Measurements from ENCODE around the gene GALR2.

The GALR2 gene

GRCh38 chr17:76080768-76081287, 6.2 kb downstream of the GALR2 start:
- no peak for DNase-seq

GRCh38 chr17:76081295-76082210, 7.0 kb downstream of the GALR2 start:
- DNase-seq, result no peak

DNA sequence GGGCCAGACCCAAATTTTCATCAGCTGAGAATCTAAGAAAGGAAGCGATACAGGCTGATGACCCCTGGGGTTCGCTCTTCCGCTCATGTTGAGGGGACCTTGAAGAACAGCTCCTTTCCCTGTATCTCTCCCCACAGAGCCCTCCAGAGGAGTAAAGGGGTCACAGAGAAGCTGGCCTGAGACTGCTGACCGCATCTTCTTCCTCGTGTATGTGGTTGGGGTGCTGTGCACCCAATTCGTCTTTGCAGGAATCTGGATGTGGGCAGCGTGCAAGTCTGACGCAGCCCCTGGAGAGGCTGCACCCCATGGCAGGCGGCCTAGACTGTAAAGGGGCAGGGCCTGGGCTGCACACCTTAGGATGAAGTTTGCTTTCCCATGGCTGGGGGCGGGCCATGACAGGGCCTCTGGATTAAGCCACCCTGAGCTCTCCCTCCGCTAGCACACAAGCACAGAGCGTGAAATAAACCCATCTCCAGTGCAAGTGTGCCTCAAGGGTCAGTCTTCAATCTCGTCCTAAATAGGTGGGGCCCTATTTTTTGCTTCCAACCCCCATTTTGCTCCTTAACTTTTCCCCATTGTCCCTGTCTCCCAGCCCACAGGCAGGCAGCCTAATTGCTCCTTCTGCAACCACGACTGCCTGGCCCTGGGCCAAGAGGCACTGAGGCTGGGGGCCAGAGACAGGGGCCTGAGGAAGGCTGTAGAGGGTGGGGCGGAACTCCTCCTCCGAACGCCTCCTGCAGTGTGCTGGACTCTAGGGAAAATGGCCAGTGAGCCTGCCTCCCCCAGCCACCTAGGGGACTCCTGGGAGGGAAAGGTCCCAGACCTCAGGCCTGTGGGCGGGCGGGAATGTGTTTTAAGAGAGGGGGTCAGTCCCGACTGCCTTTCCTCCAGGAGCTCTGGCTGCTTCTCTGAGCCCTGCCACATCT, 8.0 kb downstream of the GALR2 start:
- DNase-seq, result no peak

DNA sequence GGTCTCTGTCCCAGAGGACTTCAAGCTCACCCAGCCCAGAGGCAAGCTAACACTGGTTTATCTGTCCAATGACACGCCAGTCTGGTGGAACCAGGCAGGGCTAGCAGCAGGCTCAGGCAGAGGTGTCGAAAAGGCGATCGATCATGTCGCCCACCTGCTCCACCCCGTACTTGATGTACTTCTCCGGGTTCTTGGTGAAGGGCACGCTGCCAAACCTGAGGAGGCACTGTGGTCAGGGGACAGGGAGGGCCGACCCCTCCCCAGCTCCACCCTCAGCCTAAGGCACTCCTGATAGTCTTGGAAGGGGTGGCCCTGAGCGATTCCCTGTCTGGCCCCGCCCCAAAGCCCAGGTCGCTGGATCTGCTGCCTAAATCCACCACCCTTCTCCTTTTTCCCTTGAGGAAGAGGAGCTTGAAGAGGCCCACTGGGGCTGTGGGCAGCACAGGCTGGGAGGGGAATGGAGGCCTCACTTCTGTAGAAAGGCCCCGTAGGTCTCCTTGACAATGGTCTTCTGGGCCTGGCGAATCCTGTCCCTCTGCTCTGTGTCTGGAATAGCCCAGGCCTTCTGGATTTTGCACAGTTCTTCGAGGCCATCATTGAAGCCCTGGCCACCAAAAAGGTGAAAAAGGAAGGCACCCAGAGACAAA, 9.1 kb downstream of the GALR2 start:
- no peak for DNase-seq

- no peak for DNase-seq
Measured at GRCh38 chr17:76085066-76085730, 10.6 kb downstream of the GALR2 start.

GRCh38 chr17:76085731-76086366, 11.3 kb downstream of the GALR2 start:
- DNase-seq, result no peak

- no peak for DNase-seq
Measured at GRCh38 chr17:76086384-76086783, 11.8 kb downstream of the GALR2 start.

GRCh38 chr17:76087531-76087930, 12.9 kb downstream of the GALR2 start:
- DNase-seq, result no peak

- no peak for DNase-seq
Measured at GRCh38 chr17:76088041-76088867, 13.7 kb downstream of the GALR2 start.

DNA sequence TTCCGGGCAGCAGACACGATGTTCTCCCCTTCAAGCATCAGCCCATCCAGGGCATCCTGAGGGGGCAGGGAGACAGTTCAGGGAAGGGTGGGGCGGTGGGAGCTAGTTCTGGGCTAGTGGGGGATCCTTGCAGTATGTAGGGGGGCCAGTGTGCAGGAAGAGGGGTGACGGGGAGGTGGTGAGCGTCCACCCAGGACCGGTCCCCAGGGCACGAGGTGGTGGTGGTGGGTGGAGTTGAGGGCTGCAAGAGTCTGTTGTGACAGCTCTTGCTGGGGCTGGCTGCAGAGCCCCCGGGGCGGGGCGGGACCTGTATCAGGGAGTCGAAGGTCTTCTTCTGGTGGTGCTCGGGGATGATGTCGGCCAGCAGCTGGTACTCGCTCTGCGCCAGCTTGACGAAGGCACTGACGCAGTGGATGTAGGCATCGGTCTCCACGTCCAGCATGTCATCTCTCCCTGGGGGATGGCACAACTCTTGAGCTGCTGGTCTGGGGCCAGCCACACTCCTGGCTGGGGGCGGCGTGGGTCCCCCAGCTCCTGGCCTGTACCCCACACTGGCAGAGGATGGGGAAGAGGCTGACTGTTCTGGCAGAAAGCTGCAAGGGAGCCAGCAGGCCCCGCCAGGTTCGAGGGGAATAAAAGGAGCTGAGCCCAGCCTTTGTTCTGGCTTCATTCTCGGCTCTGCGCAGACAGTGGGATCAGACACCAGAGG, 14.4 kb downstream of the GALR2 start:
- no peak for DNase-seq

DNA sequence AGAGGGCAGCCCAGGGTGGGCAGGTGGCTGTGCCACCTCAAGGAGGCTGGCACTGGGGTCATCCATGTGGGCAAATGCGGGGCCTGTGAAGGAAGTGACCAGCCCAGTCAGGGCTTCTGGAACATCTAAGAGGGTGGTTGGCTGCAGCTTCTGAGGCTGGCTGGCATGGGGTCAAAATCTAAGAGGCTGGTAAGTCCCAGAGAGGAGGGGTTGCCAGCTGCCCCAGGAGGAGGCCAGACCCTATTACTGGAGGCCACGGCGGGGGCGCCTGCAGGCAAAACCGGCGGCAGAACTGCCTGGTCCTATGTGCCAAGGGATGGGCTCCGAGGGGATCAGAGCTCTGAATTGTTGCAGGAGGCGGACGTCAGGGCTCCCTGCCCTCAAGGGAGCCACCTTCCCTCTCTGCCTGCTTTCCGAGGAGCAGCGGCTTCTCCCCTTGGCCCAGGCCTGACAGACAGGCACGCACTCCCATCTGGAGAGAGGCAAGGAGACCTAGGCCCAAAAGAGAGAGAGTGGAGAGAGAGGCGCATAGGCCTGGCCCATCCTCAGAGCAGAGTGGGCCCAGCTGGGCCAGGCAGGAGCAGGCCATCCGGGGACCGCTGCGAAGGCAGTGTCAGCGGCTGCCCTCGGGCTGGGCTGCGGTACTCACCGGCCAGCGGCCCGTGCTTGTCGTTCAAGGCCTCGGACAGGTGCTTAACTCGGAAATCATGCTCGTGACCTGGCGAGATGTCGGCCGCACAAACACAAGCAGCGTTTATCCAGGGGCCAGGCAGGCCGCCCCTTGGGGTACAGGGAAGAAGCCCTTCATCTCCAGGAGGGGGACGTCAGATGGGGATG, 15.3 kb downstream of the GALR2 start:
- no peak for DNase-seq

DNA sequence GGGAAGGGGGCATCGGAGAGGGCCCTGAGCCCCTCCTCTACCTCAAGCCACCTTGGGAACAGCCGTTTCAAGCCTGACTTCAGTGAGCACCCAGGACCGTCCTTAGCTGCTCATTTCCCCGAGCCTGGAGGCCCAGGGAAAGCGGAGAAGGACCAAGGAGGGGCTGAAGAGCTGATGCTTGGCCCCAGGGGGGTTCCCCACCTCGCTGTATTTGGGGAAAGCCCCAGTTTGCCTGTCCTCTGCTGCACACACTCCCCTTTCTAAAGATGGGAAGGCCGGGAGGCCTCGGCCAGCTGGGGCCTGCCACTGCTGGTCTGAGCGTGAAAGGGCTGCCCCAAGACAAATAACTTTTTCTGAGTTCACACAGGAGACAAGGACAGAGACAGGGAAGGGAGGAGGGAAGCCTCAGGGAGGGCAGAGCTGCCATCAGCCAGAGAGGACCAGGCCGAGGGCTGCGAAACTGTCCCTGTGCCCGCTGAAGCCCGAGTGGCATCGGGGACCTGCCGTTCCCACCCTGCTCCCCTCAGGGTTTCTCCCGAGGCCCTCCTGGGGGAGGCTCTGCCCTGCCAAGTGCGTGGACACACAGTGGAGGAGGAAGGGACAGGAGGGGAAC, 16.0 kb downstream of the GALR2 start:
- no peak for DNase-seq

GRCh38 chr17:76091526-76092286, 17.1 kb downstream of the GALR2 start:
- DNase-seq, result no peak

GRCh38 chr17:76092526-76093413, 18.2 kb downstream of the GALR2 start:
- no peak for DNase-seq

DNA sequence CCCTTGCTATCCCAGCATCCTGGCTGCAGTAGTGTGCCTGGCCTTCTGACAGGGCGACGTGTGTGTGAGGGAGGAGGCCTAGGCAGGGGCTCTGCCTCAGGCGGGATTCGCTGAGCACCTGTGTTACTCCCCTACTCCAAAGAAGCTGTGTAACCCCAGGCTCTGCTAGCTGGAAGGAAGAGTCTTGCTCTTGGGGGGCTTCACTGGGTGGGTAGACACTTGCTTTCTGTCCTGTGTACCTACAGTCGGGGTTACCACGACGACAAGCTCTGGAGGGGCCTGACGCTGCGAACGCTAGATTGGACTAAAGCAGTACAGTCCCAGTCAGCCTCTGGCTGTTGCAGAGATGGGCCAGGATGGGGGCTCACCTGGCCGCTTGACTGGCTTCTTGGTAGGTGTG, 19.5 kb downstream of the GALR2 start:
- DNase-seq, result no peak

GRCh38 chr17:76095943-76096342, 21.4 kb downstream of the GALR2 start:
- DNase-seq, result no peak

DNA sequence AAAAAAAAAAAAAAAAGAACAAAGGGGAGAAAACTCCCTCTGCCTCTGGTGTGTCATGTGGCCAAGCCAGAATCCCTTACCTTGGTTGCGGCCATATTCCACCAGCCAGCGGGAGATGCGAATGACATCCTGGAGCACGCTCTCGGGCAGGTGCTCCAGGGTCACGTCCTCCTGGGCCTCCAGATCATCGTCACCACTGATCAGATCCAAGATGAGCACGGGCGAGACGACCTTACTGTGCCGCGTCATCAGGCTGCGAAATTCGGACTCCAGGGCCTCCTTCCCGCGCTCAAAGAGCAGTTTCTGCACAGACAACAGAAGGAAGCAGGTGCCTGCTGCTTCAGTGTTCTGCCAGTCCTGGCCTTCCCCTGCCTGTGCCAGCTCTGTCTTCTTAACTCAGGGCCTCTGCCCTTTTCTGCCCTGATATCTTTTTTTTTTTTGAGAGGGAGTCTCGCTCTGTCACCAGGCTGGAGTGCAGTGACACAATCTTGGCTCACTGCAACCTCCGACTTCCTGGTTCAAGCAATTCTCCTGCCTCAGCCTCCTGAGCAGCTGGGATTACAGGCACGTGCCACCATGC, 23.2 kb downstream of the GALR2 start:
- no peak for DNase-seq
